Anterior cingulate cortex (tissue), 58 donors: Measurements from ENCODE around the gene CHST11.
"Not testable (repeated sequence)": the region's sequence is repeated elsewhere in the genome, so short reads cannot be mapped to it uniquely, and the experiment has no call there.

Source experiments
- DNase-seq, 58 donors: peaks; one replicate each; lab custom pipeline; 2025; lab: John Stamatoyannopoulos, UW

Gene CHST11

DNA sequence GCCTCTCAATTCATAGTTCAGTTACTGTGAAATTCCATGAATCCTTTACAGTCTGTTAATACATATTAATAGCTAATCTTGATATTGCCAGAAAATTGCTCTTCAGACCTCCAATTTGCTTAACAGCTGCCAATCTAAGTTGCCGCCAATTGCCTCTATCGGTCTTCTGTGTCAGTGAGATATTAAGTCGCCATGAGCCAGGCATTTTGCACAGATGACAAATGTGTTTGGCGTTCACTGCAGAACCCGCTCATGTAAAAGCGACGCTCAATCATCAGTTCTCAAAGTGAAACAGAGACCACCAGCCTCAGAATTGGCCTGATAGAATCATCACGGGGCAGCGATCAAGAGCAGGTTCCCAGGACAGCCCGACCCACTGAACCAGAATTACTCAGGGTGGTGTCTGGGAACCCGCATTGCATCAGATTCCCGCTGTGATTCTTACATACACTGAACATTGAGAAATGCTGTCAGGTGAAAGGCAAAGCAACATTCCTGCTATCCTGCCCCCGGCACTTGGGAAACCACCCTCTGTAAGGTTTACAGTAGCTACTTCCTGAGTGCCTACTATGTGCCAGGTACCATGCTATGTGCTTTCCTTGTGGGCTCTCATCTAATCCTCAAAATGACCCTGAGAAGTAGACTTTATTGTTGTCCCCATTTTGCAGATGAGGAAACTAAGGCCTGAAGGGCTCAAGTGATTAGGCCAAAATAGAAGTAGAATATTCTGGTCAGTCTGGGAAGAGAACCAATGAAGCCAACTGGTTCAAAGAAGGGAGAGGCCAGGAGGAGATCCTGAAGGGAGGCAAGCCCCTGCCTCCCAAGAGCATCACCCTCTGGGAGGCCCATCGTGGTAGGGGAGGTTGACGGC is 285.0 kb downstream of the CHST11 start:
- DNase-seq, result no peak

DNA sequence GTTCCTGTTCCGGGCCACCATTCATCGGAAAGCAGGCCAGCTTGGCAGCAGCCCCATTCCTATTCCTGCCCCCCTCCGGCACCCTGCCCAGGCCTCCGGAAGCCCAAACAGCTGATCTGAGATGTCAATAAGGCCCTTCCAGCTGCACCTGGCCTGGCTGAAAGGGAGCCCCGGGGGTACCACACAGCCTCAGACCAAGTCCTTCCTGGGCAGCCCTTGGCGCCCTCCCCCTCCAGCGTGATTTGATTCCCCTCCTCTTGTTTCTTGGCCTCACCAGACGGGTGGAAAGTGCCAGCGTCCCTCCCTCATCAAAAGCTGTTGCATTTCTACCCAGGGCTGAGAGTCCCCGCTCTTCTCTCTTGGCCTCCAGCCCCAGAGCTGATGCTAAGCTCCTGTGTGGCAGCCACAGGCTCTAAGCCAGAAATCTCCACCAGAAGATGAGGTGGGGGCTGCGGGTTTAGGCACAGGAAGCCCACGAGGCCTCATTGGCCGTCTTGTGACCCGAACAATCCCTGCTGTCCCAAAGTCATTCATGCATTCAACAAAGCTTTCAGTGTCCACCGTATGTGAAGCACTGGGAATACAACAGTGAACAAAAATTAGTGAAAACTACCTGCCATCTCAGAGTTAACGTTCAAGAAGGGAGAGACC is 285.9 kb downstream of the CHST11 start:
- peak in 55 of 58 donors; percentile 33 to 97 (median 76) for DNase-seq

DNA sequence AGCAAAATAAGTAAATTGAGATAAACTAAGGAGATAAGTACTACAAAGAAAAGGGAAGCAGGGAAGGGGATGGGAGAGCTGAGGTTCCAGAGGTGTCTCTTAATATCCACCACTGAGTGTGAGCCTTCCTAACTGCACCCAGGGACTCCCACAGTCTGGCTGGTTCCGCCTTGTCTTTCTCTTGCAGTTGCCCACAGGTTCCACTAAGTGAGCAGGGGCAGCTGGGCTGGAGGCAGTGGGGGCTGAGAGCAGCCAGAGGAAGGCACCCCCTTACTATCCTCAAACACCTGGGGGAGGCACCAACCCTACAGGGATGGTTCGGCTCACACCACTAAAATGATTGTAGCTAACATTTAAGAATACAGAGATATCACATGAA is 286.4 kb downstream of the CHST11 start:
- DNase-seq, result peak in 1 of 58 donors; percentile 4

DNA sequence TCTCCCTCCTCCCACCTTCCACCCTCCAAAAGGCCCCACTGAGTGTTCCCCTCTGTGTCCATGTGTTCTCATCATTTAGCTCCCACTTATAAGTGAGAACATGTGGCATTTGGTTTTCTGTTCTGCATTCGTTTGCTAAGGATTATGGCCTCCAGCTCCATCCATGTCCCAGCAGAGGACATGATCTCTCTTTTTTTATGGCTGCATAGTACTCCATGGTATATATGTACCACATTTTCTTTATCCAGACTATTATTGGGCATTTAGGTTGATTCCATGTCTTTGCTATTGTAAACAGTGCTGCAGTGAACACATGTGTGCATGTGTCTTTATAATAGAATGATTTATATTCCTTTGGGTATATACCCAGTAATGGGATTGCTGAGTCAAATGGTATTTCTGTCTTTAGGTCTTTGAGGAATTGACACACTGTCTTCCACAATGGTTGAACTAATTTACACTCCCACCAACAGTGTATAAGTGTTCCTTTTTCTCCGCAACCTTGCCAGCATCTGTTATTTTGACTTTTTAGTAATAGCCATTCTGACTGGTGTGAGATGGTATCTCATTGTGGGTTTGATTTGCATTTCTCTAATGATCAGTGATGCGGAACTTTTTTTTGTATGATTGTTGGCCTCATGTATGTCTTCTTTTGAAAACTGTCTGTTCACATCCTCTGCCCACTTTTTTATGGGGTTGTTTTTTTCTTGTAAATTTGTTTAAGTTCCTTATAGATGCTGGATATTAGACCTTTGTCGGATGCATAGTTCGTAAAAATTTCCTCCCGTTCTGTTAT is 287.2 kb downstream of the CHST11 start:
- DNase-seq, result not testable (repeated sequence)

GRCh38 chr12:104746467-104747088 is 289.8 kb downstream of the CHST11 start:
- no peak for DNase-seq

GRCh38 chr12:104747330-104747729 is 290.6 kb downstream of the CHST11 start:
- no peak for DNase-seq

- no peak for DNase-seq
These were observed 291.2 kb downstream of the CHST11 start for GRCh38 chr12:104747955-104748354.

- no peak for DNase-seq
These were observed 291.6 kb downstream of the CHST11 start for GRCh38 chr12:104748356-104748755.

- DNase-seq, result no peak
These were observed 292.0 kb downstream of the CHST11 start for GRCh38 chr12:104748790-104749189.

- no peak for DNase-seq
These were observed 292.8 kb downstream of the CHST11 start for GRCh38 chr12:104749545-104749944.

DNA sequence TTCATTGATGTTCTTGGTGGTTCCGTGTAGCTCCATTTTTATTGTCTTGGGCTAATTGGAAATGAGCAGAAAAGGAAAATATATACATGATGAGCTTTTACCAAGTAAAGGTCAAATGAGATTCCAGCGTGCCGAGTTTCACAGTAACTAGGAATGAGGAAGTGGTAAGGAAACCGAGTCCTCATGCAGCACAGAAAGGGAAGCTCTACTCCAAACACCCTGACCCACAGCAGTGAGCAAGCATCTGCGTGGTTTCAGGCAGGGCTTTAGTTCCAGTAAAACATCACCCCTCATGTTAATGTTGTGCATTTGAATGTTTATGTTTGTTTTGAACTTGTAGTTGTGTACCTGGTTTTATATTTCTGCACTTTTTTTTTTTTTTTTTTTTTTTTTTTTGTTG is 293.3 kb downstream of the CHST11 start:
- peak in 2 of 58 donors; percentile 9 to 21 for DNase-seq

DNA sequence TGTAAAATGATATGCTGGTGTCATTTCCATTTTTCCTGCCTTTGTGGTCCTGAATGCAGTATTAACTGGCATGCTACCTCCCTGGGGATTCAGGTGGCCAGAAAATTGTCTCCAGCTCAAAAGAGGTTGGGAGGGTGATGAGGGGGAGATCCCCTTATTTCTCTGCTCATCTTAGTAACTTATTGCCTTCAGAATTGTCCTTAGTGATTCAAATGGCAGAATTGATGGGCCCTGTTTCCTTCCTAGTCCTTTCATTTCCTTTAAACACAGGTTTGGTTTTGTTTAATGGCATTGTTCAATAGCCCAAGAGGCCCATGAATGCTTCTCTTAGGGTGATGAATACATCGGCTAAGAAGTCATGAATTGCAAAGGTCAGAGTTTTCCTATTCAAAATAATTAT is 294.4 kb downstream of the CHST11 start:
- no peak for DNase-seq

DNA sequence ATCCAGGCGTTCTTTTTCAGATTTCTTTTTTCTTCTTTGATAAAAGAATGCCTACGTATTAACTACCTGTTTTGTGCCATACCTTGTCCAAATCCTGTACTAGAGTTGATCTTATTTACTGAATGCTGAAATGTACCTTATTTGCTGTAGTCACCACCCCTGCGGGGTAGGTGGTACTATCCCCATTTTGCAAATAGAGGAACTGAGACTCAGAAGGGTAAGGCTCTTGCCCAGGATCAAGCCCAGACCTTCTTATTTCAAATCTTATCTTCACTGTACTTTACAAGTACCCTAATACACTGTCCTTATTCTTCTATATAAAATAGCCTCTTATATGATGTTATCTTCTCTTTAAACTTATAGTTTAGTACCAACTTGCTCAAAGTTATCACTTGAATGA is 294.8 kb downstream of the CHST11 start:
- no peak for DNase-seq

DNA sequence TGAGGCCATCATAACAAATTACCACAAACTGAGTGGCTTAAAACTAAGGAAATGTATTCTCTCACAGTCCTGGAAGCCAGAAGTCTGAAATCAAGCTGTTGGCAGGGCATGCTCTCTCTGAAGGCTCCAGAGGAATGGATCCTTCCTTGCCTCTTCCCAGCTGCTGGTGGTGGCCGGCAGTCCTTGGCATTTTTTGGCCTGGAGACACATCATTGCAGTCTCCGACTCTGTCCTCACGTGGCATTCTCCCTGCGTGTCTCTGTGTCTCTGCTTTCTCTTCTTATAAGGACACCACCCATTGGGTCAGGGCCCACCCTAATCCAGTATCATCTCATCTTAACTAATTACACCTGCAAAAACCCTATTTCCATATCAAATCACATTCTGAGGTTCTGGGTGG is 295.3 kb downstream of the CHST11 start:
- DNase-seq, result no peak

GRCh38 chr12:104752881-104753280 is 296.1 kb downstream of the CHST11 start:
- DNase-seq, result no peak

DNA sequence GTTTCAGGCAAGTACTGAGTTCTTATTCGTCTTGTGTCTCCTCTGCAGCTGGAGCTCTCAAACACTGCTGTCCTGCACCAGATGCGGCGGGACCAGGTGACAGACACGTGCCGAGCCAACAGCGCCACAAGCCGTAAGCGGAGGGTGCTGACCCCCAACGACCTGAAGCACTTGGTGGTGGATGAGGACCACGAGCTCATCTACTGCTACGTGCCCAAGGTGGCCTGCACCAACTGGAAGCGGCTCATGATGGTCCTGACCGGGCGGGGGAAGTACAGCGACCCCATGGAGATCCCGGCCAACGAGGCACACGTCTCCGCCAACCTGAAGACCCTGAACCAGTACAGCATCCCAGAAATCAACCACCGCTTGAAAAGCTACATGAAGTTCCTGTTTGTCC is 300.2 kb downstream of the CHST11 start:
- no peak for DNase-seq

DNA sequence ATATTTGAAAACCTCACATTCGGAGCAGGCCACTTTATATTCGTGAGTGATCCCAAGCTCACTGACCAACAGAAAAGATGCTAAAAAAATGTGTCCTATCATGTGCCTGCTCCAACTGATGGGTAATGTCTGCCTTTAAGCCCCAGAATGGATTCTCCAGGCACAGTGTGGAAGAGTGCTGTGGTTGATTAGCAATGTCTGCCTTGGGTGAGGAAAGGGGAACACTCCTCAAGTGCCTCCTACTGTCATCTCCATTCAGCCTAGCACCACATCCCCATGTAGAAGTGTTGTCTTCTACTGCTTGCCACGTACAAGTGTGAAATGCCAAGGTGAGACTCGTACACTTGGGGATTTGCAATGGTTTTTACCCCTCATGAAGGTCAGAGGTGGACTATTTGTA is 302.0 kb downstream of the CHST11 start:
- no peak for DNase-seq

GRCh38 chr12:104761091-104761490 is 304.3 kb downstream of the CHST11 start:
- no peak for DNase-seq

DNA sequence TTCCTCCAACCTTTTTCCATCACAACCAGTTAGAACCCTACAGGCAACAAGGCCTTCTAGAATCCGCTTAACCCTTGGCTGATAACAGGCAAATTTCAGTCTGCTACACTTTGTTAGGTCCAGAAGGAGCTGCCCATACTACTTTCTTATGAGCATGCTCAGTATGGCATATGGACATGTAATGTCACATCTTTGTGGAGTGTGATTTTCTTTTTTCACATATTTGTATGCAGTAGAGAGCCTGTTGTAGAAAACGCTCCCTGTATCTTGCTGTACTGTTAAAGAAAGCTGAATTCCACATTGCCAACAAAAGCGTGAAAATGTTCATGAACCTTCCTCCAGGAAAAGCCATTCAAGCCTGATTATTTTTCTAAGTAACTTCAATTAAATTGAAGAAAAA is 304.9 kb downstream of the CHST11 start:
- DNase-seq, result no peak

- DNase-seq, result no peak
These were observed 306.5 kb downstream of the CHST11 start for GRCh38 chr12:104763168-104763805.
